HG03060 (cell line): Measurements from ENCODE around the gene ONECUT3.
"Not testable (repeated sequence)": the region's sequence is repeated elsewhere in the genome, so short reads cannot be mapped to it uniquely, and the experiment has no call there.

Experiments
- ATAC-seq: cut with Tn5 transposase; IDR thresholded peaks from one replicate; pipeline ENCODE4 v1.9.1; 2021; ENCODE audit warnings: low read depth, moderate number of reproducible peaks; ENCODE audit not compliant: unreplicated experiment

The ONECUT3 gene

DNA sequence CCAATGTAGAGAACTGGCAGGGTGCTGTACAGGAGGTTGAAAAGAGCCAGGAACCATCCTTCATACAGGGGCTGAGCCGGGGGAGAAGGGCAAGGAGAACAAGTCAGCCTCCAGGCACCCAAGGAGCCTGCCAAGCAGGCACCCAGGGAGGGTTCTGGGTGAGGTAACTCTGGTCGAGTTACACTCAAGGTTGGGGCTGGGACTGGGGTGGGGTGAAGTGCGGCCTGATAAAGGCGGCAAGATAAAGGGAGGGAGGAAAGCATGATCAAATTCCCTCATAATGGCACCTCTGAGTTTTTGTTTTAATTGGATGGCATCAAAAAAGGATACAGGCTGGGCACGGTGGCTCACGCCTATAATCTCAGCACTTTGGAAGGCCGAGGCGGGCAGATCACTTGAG lies 33.8 kb downstream of the ONECUT3 start:
- ATAC-seq: no peak

DNA sequence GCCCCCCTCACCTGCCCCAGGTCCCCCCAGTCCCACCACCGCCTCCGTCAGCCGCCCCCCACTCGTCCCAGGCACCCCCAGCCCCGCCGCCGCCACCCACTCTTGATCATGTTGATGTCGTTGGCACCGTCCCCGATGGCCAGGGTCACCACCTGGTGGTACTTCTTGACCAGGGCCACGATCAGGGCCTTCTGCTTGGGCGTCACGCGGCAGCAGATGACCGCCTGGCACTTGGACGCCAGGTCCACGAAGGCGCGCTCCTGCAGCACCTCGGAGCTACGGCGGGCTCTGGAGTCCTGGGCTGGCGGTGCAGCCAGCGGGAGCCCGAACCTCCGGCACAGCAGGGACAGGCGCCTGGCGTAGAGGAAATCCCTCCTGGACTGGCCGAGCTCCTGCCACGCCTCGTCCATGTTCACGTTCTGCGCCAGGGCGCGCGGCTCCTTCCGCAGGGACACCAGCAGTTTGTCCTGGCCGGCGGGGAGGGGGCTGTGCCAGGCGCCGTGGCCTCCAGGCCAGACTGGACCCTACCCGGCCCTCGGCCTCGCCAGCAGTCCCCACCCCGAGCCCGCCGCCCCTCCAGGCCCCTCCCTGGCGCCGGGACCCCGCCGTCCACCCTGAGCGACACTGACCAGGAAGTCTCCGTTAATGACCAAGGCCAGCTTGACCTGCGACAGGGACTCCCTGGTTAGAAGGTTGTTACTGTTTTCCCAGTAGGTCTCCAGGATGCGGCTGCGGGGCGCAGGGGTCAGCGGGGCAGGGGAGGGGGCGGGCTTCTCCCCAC lies 36.1 kb downstream of the ONECUT3 start:
- no peak for ATAC-seq

DNA sequence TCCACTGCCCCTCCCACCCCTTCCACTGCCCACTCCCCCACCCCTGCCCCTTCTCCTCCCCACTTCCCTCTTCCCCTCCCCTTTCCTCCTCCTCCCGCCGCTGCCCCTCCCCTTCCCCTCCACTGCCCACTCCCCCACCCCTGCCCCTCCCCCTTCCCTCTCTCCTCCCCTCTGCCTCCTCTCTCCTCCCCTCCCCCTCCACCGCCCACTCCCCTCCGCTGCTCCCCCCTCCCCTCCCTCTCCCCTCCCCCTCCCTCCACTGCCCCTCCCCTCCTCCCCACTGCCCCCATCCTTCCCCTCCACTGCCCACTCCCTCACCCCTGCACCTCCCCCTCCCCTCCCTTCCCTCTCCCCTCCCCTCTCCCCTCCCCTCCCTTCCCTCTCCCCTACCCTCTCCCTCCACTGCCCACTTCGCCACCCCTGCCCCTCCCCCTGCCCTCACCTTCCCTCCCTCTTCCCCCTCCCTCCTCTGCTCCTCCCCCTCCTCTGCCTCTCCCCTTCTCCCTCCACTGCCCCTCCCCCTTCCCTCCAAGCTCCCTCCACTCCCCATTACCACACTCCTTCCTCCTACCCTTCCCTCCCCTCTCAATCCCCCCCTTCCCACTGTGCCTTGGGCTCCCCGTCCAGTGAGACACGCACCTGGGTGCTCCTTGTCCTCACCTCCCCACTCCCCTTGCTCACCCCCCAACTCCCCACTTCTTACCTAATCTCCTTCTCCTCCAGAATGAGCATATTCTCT lies 36.9 kb downstream of the ONECUT3 start:
- no peak for ATAC-seq

DNA sequence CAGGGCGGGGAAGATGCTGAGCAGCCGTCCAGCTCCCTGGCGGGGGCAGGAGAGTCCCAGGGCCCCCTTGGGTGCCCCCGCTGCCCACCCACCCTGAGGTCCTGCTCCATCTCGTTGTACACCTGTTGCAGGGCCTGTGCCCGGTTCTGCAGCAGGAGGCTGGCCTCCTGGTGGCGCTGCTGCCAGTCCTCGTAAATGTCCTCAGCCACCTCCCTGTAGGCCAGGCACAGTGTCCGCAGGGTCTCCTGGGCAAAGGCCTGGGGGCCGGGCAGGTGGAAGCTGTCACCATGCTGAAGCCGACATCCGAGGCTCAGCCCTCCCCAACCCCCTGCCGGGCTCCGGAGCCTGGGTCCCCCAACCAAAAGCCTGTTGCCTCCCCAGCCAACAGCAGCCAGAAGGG lies 38.6 kb downstream of the ONECUT3 start:
- ATAC-seq: no peak

DNA sequence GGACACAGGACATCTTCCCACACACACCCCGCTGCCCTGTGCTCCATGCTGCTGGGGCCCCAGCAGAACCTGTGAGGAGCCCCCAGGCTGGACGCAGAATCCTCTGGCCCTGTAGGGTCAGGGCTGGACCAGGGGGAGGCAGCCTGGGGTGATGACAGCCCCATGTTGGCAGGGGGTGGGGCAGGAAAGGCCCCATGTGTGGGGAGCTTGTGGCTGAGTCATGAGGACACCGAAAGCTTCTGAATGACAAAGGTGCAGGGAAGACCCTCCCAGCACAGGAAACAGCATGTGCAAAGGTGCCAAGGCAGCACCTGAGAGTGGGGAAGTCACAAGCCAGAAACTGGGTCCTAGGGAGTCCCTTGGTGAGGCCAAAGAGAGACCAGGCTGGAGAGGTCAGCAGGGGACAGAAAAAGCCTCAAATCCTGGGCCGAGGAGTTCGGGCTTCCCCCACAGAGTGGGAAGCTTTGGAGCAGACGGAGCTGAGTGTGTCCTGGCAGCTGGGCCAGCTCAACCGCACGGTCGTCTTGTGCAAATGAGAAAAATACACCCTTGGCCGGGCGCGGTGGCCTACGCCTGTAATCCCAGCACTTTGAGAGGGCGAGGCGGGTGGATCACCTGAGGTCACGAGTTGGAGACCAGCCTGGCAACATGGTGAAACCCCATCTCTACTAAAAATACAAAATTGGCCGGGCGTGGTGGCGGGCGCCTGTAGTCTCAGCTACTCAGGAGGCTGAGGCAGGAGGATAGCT lies 41.3 kb downstream of the ONECUT3 start:
- ATAC-seq: no peak

DNA sequence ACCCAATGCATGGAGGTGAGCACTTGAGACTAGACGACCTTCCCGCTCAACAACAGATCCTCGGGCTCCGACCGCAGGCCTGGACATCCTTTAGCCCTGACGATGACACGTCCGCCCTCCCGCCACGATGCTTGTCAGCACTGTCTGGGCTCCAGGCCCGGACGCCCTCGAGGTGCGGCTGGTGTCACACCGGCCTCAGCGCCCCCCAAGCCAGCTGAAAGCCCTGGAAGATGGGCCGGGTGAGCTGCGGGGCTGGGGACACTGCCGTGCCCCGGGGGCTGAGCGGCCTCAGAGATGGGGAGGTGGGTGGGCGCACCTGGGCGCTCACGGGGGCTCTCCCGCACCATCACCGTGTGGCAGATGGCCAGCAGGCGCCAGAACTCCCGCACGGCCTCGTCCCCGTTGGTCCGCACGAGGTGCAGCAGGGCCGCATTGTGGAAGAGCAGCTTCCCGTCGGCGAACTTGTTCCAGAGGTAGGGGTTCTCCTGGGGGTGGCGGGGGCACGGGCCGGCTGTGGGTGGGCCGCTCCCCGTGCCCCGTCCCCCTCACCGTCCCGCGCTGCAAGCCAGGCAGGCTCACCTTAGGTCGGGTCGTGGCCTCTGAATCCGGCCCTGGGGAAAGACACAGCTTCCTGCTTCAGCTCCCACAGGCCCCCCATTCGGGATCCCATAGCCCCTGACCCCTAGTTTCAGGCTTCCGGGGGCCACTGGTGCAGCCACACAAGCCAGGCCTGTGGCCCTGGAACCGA lies 43.3 kb downstream of the ONECUT3 start:
- ATAC-seq: no peak

DNA sequence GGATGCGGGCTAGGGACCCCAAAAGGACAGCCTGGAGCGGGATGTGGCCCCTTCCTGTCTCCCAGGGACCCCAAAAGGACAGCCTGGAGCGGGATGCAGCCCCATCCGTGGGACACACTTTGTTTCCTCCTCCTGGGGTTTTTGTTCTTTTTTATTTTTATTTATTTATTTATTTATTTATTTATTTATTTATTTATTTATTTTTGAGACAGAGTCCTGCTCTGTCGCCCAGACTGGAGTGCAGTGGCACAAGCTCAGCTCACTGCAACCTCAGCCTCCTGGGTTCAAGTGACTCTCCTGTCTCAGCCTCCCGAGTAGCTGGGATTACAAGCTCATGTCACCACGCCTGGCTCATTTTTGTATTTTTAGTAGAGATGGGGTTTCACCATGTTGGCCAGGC lies 44.0 kb downstream of the ONECUT3 start:
- not testable (repeated sequence) for ATAC-seq

DNA sequence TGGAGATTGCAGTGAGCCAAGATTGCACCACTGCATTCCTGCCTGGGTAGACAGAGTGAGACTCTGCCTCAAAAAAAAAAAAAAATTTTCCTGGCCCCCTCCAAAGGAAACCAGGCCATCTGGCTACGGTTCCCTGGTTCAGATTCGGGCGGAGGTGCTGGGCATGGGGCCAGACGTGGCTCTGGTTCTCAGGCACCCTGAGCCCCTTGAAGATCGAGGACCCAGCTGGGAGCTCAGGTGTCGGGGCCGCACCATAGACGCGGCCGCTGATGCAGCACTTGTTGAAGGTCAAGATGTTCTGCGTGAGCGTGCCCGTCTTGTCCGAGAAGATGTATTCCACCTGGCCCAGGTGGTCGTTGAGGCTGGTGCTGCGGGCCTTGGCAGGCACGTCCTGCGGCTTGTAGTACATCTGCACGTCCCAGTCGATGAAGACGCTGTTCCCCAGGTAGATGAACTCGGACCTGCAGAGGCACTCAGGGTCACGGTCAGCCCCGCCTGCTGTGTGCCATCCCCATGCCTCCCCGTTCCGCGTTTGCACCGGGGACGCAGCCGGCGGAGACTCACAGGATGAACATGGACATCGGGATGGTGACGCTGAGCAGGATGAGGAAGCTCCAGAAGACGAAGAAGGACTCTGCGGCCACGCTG lies 46.5 kb downstream of the ONECUT3 start:
- ATAC-seq: no peak

DNA sequence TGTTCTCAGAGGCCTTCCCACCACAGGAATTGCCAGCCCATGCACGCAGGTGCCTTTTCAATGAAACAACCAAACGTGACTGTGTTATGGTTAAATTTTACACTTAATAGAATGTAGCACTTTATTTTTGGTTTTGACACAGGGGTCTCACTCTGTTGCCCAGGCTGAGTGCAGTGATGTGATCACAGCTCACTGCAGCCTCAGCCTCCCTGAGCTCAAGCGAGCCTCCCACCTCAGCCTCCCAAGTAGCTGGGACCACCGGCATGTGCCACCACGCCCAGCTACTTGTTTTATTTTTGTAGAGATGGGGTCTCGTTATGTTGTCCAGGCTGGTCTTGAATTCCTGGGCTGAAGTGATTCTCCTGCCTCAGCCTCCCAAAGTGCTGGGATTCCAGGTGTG lies 51.6 kb downstream of the ONECUT3 start:
- ATAC-seq: no peak

DNA sequence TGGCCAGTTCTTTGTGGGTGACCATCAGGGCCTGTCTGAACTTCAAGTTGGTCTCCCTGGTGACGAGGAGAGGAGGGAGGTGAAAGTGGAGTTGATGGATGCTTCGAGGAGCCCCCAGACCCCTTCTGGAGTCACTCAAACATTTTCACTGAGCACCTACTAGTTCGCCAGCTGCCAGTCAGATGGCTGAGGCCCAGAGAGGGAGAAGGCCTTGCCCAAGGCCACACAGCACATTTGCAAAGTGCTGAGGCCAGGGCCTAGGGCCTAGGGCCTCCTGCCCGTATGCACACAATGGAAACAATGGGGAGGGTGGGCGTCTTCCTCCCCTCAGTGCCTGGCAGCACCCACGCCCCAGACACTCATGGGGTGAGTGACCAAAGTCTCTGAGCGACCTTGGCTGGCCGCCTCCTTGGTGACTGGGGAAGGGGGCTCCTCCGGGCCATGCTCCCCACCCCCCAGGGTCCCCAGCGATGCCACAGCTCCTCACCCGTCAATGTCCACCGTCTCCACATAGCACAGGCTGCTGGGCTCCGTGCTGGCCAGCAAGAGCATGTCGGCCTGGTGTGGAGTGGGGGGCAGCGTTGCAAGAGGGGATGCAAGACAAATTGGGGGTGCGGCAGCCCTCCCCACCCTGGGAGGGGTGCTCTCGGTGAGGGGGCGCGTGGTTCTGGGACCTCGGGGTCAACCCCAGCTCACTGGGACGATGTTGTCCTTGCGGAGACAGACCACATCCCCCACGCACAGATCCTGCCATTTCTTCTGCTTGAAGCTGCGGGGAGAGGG lies 52.3 kb downstream of the ONECUT3 start:
- ATAC-seq: no peak

DNA sequence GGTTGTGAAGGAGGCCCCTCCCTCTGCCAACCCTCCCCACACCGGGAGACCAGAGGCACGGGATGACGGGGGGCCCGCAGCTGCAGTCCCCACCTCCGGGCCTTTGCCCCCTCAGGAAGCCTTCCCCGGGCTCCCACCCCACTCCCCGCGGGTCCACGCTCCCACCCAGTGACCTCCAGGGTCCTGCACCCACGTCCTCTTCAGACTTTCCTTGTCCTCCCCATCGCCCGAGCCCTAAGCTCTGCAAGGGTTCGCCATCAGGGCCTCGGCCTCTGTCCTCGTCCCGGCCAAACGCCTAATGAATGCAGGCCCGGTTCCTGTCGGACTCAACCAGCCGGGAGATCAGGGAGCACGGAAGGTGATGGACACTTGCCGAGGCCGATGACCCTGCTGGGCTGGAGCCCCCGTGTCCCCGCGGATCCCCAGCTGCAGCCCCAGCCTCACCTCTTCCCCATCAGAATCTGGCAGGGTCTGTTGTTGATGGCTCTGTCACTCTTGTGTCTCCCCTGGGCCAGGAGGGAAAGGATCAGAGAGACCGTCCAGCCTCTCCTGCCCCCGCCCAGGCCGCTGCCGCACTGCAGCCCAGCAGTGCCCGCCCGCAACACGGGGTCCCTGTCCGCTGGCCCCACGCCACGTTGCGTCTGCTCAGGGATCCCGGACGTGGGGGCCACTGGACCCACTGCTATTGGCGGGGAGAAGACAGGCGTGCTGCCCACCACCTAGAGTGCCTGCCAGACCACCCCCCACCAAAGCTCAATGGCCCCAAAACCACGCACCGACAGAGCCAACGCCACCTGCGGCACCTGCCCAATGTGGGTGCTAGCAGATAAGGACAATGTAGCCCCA lies 53.1 kb downstream of the ONECUT3 start:
- no peak for ATAC-seq

DNA sequence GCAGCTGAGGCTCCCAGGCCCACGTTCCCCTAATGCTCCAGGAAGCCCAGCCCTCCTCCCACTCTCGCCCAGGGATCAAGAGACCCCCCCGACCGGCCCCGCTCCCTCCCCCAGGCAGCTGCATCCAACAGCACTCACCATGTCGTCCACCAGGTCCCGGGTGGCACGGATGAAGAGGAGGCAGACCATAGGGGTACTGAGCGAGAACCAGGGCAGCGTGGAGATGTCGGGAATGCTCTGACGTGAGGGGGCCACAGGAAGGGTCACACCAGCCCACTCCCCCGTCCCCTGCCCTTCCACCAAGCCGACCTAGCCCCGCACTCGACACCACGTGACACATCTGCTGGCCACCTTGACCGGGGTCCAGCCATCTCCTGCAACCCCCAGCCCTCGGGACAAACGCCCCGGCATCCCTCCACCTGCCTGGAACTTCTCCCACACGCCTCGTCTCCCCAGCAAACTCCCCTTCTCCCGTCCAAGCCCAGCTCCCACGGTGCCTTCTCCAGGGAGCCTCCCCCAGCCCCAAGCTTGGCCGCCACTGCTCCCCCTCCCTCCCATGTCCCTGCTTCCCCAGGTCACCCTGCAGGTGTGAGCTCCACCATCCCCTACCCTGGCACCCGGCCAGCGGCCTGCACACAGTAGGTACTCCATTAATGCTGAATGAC lies 53.9 kb downstream of the ONECUT3 start:
- no peak for ATAC-seq

DNA sequence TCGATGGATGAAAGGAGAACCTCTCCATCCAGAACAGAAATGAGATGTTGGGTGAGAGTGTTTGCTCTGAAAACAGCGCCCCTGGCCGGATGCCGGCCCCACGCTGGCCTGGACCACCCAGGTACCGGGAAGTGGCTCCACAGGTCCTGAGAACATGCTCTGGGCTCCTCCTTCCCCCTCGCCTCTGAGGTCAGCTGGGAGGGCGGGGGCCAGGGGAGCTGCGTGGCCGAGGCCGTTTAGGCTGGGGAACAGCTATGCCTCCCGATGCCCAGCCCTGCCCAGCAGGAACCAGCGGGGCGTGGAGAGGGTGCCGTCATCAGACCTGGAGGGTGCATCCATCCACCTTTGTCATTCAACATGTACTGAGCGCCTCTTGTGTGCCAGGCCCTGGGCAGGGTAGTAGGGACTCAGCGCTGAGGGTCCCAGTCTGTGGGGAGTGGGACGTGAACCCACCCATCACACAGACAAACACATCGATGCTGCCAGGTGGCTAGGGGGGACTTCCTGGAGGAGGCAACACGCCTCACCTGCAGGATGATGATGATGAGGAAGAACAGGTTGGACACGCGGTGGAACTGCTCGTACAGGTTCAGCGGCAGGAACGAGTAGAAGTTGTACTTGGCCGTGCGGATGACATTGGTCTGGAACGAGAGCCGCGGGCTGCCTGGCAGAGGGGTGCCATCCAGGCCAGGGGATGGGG lies 54.5 kb downstream of the ONECUT3 start:
- no peak for ATAC-seq

DNA sequence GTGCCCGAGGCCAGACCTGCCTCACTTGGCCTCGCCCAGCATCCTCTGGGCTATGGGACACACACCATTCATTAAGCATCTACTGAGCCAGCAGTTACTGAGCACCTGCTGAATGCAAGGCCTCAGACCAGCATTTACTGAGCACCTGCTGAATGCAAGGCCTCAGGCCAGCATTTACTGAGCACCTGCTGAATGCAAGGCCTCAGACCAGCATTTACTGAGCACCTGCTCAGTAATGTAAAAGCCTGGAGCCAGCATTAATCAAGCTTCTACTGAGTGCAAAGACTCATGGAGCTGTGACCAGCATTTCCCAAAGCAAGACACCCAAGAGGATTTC lies 55.1 kb downstream of the ONECUT3 start:
- no peak for ATAC-seq

DNA sequence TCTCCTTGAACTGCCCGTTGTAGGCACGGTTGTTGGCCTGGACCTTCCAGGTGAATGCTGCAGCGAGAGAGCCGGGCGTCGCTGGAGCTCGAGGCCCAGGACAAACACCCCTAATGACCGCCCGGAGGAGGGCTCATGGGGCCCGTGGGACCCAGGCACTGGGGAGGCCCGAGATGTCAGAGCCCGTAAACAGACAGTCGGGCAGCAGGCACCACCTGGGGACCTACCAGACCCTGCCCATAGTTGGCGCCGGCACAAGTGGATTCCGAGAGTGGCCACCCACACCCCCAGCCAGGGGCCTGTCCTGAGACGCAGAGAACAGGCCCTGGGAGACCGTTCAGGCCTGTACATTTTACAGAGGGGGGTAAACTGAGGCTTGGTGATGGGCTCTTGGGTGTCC lies 56.4 kb downstream of the ONECUT3 start:
- no peak for ATAC-seq

DNA sequence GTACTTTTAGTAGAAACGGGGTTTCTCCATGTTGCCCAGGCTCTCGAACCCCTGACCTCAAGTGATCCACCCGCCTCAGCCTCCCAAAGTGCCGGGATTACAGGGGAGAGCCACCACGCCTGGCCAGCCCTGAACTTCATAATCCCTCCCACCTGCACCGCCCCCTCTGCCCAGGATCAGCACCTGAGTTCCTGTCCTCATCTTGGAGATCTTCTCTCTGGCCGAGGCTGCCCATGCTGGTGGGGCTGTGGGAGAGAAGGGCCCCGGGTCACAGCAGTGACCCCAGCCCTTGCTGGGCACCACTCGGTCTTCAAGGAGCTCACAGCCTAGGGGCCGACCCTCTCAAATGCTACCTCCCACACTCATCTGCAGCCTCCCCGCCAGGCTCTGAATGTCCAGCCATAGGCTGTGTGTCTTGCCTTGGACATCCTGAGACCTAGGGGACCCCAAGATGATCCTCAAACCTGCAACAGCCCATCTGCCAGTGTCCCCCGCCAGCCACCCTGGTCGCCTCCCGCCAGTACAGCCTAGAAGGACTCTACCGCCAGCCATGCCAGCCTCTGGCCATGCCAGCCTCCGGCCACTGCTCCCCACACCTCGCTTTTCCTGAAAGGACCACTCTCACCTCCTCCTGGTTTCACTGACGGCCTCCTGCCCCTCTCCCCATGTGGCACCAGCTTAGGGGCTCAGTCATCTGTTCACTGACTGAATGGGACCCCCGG lies 57.3 kb downstream of the ONECUT3 start:
- ATAC-seq: no peak

DNA sequence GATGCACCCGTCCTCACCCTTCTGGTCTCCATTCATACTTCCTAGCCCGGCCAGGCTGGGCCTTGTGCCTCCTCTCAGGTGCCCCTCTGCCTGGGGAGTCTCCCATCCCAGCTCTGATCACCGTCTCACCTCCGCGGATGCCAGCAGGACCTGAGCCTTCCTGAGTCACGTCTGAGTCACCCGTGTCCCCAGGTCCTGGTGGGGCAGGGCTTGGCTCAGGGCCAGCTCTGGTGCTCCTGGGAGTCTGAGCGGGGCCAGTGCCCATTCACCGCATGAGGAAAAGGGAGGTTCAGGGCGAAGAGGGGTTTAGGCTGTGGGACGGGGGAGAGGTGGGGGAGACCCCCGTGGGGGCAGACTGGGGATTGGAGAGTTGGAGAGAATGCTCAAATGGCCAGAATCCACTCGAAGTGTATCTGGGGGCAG lies 58.2 kb downstream of the ONECUT3 start:
- no peak for ATAC-seq
